AG04450 (cell line): Measurements from ENCODE around the gene CSF3R. TPM values are rescaled to one million over a fixed set of nuclear protein-coding genes. Genes with fewer than 3 reads are reported as not detected.
"Not testable (repeated sequence)": the region's sequence is repeated elsewhere in the genome, so short reads cannot be mapped to it uniquely, and the experiment has no call there.

Source experiments
- CTCF ChIA-PET: fragments of 300-600, 350-600 bp; formaldehyde crosslinking; extraction: SDS; loops from one replicate; lab custom pipeline; 2022; ENCODE audit warnings: antibody characterized with exemption, inconsistent platforms; lab: Charles Lee
- POLR2A ChIA-PET: fragments of 350-600 bp; formaldehyde crosslinking; extraction: SDS; loops from one replicate; lab custom pipeline; 2021; ENCODE audit warnings: antibody characterized with exemption, inconsistent platforms; lab: Yijun Ruan, JAX
- DNase-seq: peaks from one replicate; pipeline ENCODE4 v3.0.0-alpha.2; 2011; ENCODE audit warnings: low read depth, low spot score
- H3K27ac ChIP-seq: one replicate; pipeline ENCODE4 v1.5.1; 2012; ENCODE audit warnings: low read depth, low read length, control low read depth
- H3K27me3 ChIP-seq: one replicate; pipeline ENCODE4 v1.6.0; 2012; ENCODE audit warnings: low read length; ENCODE audit not compliant: control insufficient read depth, insufficient read depth
- H3K4me3 ChIP-seq: 2 replicates; pipeline ENCODE4 v1.5.1; 2011; ENCODE audit warnings: mild to moderate bottlenecking, low read depth, low read length, control low read depth
- H3K9me3 ChIP-seq: 2 replicates; pipeline ENCODE4 v1.5.1; 2012; ENCODE audit warnings: low read length; ENCODE audit not compliant: control insufficient read depth, insufficient read depth
- polyA plus RNA-seq: library from polyadenylated mRNA; depleted of rRNA; stranded (reverse); fragments of >200 nt; gene quantifications from 2 replicates; pipeline ENCODE4 v1.2.3, GENCODE V29; 2011
- TF ChIP-seq, protein P1 (sequence below): IDR thresholded peaks from 2 replicates; pipeline ENCODE4 v1.5.1; 2011; ENCODE audit warnings: low read depth, low read length, control low read depth, inconsistent platforms

The CSF3R gene
- polyA plus RNA-seq, 1 experiment, result not detected

DNA sequence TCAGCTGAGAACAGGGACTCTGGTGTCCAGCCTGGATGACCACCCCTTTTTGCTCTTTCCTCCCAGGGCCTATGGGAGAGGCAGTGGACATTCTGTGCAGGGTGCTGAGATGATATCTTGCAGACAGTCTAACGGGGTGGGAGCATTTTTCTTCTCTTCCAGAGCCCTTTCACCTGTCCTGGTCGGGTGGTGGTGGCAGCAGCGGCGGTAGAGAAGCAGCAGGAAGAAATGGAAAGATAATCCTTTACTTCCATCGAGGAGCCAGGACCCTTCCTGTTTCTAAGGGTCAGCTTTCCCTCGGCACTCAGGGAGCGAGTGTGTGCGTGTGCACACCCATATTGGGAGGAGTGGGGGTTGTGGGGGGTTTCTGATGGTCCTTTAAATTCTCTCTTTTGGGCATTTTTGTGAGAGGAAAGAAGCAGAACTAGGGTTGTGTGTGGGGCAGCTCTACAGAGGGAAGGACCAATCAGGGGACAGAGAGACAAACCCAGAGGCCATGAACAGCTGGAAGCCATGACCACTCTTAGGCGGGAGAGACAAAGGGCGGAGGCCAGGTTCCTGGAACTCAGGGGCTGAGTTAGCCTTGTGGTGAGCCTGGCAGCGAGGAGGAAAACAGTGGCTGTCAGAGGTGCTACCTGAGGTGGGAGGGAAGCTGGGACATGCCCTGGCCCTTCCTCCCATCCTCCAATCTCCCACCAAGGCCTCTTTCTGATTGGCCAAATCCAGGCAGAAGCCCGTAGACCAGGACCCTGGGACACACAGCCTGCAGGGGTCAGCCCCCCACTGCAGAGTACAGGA is 31.2 kb upstream of the CSF3R start:
- ChIA-PET CTCF (interaction anchor here (0.5 to 0.6 kb wide), 2 partner anchors 404 to 523 kb away, joined by 3 to 4 read pairs; no protein-coding TSS in a partner anchor), POLR2A (no interaction called here)
- no peak for DNase-seq

GRCh38 chr1:36512842-36513241 is 30.1 kb upstream of the CSF3R start:
- Histone ChIP-seq H3K27me3 (peaks cover 2% of the 10 kb centered on the region), H3K4me3 (no peak overlapping the region), H3K9me3 (no peaks in the 10 kb centered on the region), H3K27ac (no peak overlapping the region)
- ChIA-PET CTCF (no interaction called here), POLR2A (no interaction called here)
- DNase-seq, result no peak
- TF ChIP-seq, protein P1, sequence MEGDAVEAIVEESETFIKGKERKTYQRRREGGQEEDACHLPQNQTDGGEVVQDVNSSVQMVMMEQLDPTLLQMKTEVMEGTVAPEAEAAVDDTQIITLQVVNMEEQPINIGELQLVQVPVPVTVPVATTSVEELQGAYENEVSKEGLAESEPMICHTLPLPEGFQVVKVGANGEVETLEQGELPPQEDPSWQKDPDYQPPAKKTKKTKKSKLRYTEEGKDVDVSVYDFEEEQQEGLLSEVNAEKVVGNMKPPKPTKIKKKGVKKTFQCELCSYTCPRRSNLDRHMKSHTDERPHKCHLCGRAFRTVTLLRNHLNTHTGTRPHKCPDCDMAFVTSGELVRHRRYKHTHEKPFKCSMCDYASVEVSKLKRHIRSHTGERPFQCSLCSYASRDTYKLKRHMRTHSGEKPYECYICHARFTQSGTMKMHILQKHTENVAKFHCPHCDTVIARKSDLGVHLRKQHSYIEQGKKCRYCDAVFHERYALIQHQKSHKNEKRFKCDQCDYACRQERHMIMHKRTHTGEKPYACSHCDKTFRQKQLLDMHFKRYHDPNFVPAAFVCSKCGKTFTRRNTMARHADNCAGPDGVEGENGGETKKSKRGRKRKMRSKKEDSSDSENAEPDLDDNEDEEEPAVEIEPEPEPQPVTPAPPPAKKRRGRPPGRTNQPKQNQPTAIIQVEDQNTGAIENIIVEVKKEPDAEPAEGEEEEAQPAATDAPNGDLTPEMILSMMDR, result no peak

More for the DNA sequence above, 31.2 kb upstream of the CSF3R start:
- Histone ChIP-seq H3K27me3 (peaks cover 2% of the 10 kb centered on the region), H3K4me3 (no peak overlapping the region), H3K27ac (no peak overlapping the region), H3K9me3 (no peaks in the 10 kb centered on the region)
- TF ChIP-seq, protein P1, result no peak

GRCh38 chr1:36511804-36512798 is 29.4 kb upstream of the CSF3R start:
- Histone ChIP-seq H3K9me3 (no peaks in the 10 kb centered on the region), H3K4me3 (no peak overlapping the region), H3K27me3 (peaks cover 2% of the 10 kb centered on the region), H3K27ac (no peak overlapping the region)
- no peak for DNase-seq
- ChIA-PET CTCF (no interaction called here), POLR2A (no interaction called here)
- TF ChIP-seq, protein P1, result no peak

DNA sequence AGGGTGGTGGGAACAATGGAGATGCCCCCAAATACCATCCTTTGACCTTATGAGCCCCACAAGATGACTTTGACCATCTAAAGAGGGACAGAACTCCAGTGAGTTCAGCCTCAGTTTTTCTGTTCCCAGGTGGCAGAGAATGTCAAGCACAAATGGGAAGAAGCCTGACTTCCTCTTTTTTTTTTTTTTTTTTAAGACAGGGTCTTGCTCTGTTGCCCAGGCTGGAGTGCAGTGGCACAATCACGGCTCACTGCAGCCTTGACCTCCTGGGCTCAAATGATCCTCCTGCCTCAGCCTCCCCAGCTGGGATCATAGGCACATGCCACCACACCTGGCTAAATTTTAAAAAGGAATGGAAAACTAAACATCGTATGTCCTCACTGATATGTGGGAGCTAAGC is 28.5 kb upstream of the CSF3R start:
- CTCF ChIA-PET, H3K9me3 ChIP-seq, H3K4me3 ChIP-seq, DNase-seq, POLR2A ChIA-PET, H3K27me3 ChIP-seq, H3K27ac ChIP-seq: not testable (repeated sequence)

DNA sequence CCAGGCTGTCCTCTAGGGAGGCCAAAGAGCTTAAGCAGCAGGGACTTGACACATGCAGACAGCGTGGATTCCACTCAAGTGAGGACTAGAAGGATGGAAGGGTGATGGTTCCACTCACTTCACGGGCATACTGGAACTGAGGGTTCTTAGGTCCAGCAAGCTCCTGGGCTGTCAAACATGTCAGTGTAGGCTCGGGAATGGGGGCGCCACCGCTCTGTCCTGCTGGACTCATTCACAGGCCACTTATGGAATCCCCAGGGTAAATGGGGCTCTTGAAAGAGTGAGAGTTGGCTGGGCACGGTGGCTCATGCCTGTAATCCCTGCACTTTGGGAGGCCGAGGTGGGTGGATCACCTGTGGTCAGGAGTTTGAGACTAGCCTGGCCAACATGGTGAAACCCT is 27.7 kb upstream of the CSF3R start:
- CTCF ChIA-PET, result interaction anchor here (0.7 kb wide), 1 partner anchor 117 kb away, joined by 4 read pairs; no protein-coding TSS in a partner anchor
- Histone ChIP-seq H3K4me3 (no peak overlapping the region), H3K27ac (no peak overlapping the region), H3K9me3 (no peaks in the 10 kb centered on the region), H3K27me3 (no peaks in the 10 kb centered on the region)
- POLR2A ChIA-PET, result no interaction called here
- TF ChIP-seq, protein P1, result no peak
- DNase-seq, result no peak
